RWPE2 (cell line): Measurements from ENCODE around the gene NRBF2.
A peak's percentile ranks its signal among the peaks of the same experiment; 100 is the strongest.
"Not testable (repeated sequence)": the region's sequence is repeated elsewhere in the genome, so short reads cannot be mapped to it uniquely, and the experiment has no call there.

Source experiments
- ATAC-seq: fragments of 200-7000 bp; cut with Tn5 transposase; 3 replicates; pipeline ENCODE4 v1.9.1; 2021; ENCODE audit warnings: low read depth
- DNase-seq: peaks from one replicate; pipeline ENCODE4 v3.0.0-alpha.2; 2020; ENCODE audit warnings: low spot score
- H3K27ac ChIP-seq: fragments of 450-650 bp; 2 replicates; pipeline ENCODE4 v1.5.1; 2017; ENCODE audit warnings: mild to moderate bottlenecking; ENCODE audit not compliant: poor library complexity, severe bottlenecking
- H3K27me3 ChIP-seq: fragments of 250-450 bp; sonication (Bioruptor Pico); 2 replicates; pipeline ENCODE4 v1.5.1; 2021; ENCODE audit warnings: mild to moderate bottlenecking, moderate library complexity; ENCODE audit not compliant: insufficient read depth, poor library complexity, severe bottlenecking
- H3K36me3 ChIP-seq: fragments of 250-450 bp; sonication (Bioruptor Pico); 2 replicates; pipeline ENCODE4 v1.5.1; 2020; ENCODE audit warnings: low read depth, mild to moderate bottlenecking, moderate library complexity
- H3K4me1 ChIP-seq: fragments of 250-450 bp; sonication (Bioruptor Pico); 2 replicates; pipeline ENCODE4 v1.5.1; 2021; ENCODE audit warnings: mild to moderate bottlenecking, moderate library complexity; ENCODE audit not compliant: insufficient read depth, poor library complexity, severe bottlenecking
- H3K4me3 ChIP-seq: fragments of 250-450 bp; sonication (Bioruptor Pico); 2 replicates; pipeline ENCODE4 v1.5.1; 2021; ENCODE audit warnings: mild to moderate bottlenecking, moderate library complexity; ENCODE audit not compliant: severe bottlenecking
- H3K9me3 ChIP-seq: fragments of 250-450 bp; sonication (Bioruptor Pico); 2 replicates; pipeline ENCODE4 v1.5.1; 2021; ENCODE audit warnings: mild to moderate bottlenecking, moderate library complexity; ENCODE audit not compliant: severe bottlenecking
- TF ChIP-seq, protein P1 (sequence below): fragments of 450-650 bp; IDR thresholded peaks from one replicate; pipeline ENCODE4 v1.5.1; 2017; ENCODE audit warnings: mild to moderate bottlenecking, moderate library complexity; ENCODE audit not compliant: poor library complexity, severe bottlenecking

Gene NRBF2

DNA sequence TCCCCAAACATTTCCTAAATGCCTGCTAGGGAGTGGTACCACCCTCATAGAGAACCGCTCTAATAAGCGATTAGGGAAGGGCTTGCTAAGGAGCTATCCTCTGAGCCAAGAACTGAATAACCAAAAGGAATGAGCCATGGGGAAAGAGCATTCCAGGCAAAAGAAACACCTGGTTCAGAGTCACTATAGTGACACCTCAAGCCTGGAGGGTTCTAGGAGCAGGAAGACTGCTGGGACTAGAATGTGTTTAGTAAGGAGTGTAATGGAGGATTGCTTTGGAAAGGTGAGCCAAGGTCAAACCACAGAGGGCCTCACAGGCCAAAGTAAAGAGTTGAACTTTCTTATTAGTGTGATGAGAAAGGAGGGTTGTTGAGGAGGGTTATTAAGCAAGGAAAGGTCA is 38.7 kb upstream of the NRBF2 start:
- DNase-seq (no peak), ATAC-seq (peak; percentile 42; the same call in 2 of the 3 replicates)
- TF ChIP-seq, protein P1, sequence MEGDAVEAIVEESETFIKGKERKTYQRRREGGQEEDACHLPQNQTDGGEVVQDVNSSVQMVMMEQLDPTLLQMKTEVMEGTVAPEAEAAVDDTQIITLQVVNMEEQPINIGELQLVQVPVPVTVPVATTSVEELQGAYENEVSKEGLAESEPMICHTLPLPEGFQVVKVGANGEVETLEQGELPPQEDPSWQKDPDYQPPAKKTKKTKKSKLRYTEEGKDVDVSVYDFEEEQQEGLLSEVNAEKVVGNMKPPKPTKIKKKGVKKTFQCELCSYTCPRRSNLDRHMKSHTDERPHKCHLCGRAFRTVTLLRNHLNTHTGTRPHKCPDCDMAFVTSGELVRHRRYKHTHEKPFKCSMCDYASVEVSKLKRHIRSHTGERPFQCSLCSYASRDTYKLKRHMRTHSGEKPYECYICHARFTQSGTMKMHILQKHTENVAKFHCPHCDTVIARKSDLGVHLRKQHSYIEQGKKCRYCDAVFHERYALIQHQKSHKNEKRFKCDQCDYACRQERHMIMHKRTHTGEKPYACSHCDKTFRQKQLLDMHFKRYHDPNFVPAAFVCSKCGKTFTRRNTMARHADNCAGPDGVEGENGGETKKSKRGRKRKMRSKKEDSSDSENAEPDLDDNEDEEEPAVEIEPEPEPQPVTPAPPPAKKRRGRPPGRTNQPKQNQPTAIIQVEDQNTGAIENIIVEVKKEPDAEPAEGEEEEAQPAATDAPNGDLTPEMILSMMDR = no peak
- H3K4me1 ChIP-seq = peaks cover 10% of the 10 kb centered on the region
- H3K27me3 ChIP-seq = no peaks in the 10 kb centered on the region
- H3K9me3 ChIP-seq = no peaks in the 10 kb centered on the region
- no peak overlapping the region for H3K27ac ChIP-seq
- no peak overlapping the region for H3K4me3 ChIP-seq
- no peaks in the 10 kb centered on the region for H3K36me3 ChIP-seq

GRCh38 chr10:63094881-63095280 is 38.2 kb upstream of the NRBF2 start:
- no peak for DNase-seq
- ATAC-seq = no peak
- peaks cover 13% of the 10 kb centered on the region for H3K4me1 ChIP-seq
- H3K27me3 ChIP-seq = no peaks in the 10 kb centered on the region
- no peaks in the 10 kb centered on the region for H3K36me3 ChIP-seq
- H3K9me3 ChIP-seq = no peaks in the 10 kb centered on the region
- no peak overlapping the region for H3K27ac ChIP-seq
- TF ChIP-seq, protein P1 = no peak
- H3K4me3 ChIP-seq = no peak overlapping the region

DNA sequence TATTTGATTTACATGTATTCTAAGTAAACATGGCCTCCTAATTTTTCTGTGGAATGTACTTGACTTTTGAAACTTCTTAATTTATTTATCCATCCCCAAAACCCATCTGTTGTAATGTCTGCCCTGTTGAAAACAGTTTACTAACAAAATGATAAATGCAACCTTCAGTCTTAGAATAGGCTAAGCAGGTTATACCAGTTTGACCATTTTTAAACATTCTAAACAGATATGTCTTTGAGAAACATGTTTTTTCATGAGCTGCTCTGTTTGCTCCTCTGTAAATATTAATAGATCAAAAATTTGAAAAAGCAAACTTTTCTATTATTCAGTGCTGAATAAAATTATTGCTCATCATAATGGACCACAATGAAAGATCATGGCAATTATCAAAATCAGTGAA is 33.4 kb upstream of the NRBF2 start:
- no peak for ATAC-seq
- TF ChIP-seq, protein P1 = no peak
- H3K27me3 ChIP-seq = no peaks in the 10 kb centered on the region
- H3K9me3 ChIP-seq = no peaks in the 10 kb centered on the region
- H3K4me3 ChIP-seq = no peak overlapping the region
- DNase-seq = no peak
- no peak overlapping the region for H3K27ac ChIP-seq
- peaks cover 7% of the 10 kb centered on the region for H3K4me1 ChIP-seq
- no peaks in the 10 kb centered on the region for H3K36me3 ChIP-seq

DNA sequence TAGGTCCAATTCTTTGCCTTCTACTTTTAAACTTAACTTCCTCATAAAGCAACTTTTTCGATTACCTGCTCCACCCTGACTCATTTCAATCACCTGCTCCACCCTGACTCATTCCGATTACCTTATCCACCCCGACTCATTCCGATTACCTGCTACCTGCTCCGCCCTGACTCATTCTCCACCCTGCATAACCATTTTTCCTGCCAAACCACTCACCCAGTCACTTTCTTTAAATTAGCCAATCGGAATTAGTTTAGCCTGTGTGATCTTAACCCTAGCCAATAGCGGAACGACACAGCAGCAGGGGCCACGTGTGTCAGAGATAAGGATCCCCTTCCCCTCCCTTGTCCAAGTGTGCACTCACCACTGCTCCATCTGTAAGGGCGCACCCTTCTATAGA is 32.0 kb upstream of the NRBF2 start:
- ATAC-seq, H3K4me3 ChIP-seq, H3K27me3 ChIP-seq, DNase-seq, H3K36me3 ChIP-seq, H3K27ac ChIP-seq, H3K9me3 ChIP-seq: not testable (repeated sequence)
- peaks cover 15% of the 10 kb centered on the region for H3K4me1 ChIP-seq

- not testable (repeated sequence) for ATAC-seq, DNase-seq, H3K36me3 ChIP-seq, H3K9me3 ChIP-seq, H3K4me3 ChIP-seq, H3K27me3 ChIP-seq, H3K27ac ChIP-seq
- H3K4me1 ChIP-seq = peaks cover 21% of the 10 kb centered on the region
Measured at GRCh38 chr10:63102279-63102883, 30.7 kb upstream of the NRBF2 start.

DNA sequence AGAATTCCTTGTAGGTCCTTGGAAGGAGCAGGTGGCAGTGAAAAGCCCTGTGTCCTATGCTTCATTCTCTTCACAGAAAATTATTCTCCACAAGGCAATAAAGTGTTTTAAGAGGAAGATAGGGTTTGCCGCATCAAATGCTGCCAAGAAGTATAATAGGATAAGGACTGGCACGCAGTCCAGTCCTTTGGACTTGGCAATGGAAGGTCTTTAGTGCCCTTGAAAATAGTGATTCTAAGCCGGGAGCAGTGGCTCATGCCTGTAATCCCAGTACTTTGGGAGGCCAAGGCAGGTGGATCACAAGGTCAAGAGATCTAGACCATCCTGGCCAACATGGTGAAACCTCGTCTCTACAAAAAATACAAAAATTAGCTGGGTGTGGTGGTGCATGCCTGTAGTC is 29.9 kb upstream of the NRBF2 start:
- DNase-seq, H3K4me3 ChIP-seq, H3K9me3 ChIP-seq, ATAC-seq, H3K27me3 ChIP-seq, H3K36me3 ChIP-seq, H3K27ac ChIP-seq: not testable (repeated sequence)
- peaks cover 21% of the 10 kb centered on the region for H3K4me1 ChIP-seq
